T-helper 2 cell (primary cell): ENCODE results near the gene FKBP15.
A peak's percentile ranks its signal among the peaks of the same experiment; 100 is the strongest.

Source experiments
- DNase-seq, 5 experiments: peaks; one replicate each; pipeline versions ENCODE4 v3.0.0 to v3.0.0-alpha.2; 2012 to 2022

The FKBP15 gene

GRCh38 chr9:113228130-113228665, 7.1 kb upstream of the FKBP15 start:
- peak in 1 of 5 experiments; percentile 7 for DNase-seq

- DNase-seq: no peak
Observed at GRCh38 chr9:113227436-113227835, 6.4 kb upstream of the FKBP15 start.

GRCh38 chr9:113223963-113224362, 2.9 kb upstream of the FKBP15 start:
- DNase-seq: no peak

GRCh38 chr9:113222482-113222841, 1.4 kb upstream of the FKBP15 start:
- no peak for DNase-seq

GRCh38 chr9:113221800-113222481, 864 bp upstream of the FKBP15 start:
- peak in 1 of 5 experiments; percentile 7 for DNase-seq

GRCh38 chr9:113220467-113221002, 542 bp downstream of the FKBP15 start:
- DNase-seq: peak in 1 of 5 experiments; percentile 38

GRCh38 chr9:113219969-113220368, 1.1 kb downstream of the FKBP15 start:
- peak in 1 of 5 experiments; percentile 83 for DNase-seq

GRCh38 chr9:113219186-113219936, 1.7 kb downstream of the FKBP15 start:
- DNase-seq: no peak

GRCh38 chr9:113216406-113216805, 4.7 kb downstream of the FKBP15 start:
- DNase-seq: no peak

- DNase-seq: peak in 1 of 5 experiments; percentile 68
Observed at GRCh38 chr9:113215132-113215531, 5.9 kb downstream of the FKBP15 start.

GRCh38 chr9:113210815-113211214, 10.3 kb downstream of the FKBP15 start:
- no peak for DNase-seq

GRCh38 chr9:113205861-113206260, 15.2 kb downstream of the FKBP15 start:
- DNase-seq: no peak

- DNase-seq: no peak
Observed at GRCh38 chr9:113205432-113205831, 15.6 kb downstream of the FKBP15 start.

- DNase-seq: no peak
Observed at GRCh38 chr9:113199683-113200329, 21.3 kb downstream of the FKBP15 start.

GRCh38 chr9:113192455-113192854, 28.6 kb downstream of the FKBP15 start:
- no peak for DNase-seq

GRCh38 chr9:113187929-113188595, 33.0 kb downstream of the FKBP15 start:
- no peak for DNase-seq

GRCh38 chr9:113186137-113186755, 34.8 kb downstream of the FKBP15 start:
- DNase-seq: no peak

GRCh38 chr9:113185271-113185670, 35.8 kb downstream of the FKBP15 start:
- DNase-seq: no peak

- DNase-seq: no peak
Observed at GRCh38 chr9:113184539-113184938, 36.5 kb downstream of the FKBP15 start.

- no peak for DNase-seq
Observed at GRCh38 chr9:113183956-113184488, 37.1 kb downstream of the FKBP15 start.

GRCh38 chr9:113181165-113181564, 39.9 kb downstream of the FKBP15 start:
- DNase-seq: no peak

GRCh38 chr9:113179839-113180238, 41.2 kb downstream of the FKBP15 start:
- DNase-seq: no peak
